Suprapubic skin (tissue), 4 donors: ENCODE data around the gene FUOM. TPM values are rescaled to one million over a fixed set of nuclear protein-coding genes. Genes with fewer than 3 reads are reported as not detected.

Experiments
- total RNA-seq, 4 donors: library from RNA; depleted of rRNA; stranded (reverse); fragments of >200 nt; gene quantifications; one replicate each; pipeline ENCODE4 v1.1.0, GENCODE V29; 2016

Gene FUOM
- total RNA-seq, 4 donors from 2014 or later: 7.8 to 13.8 (median 11.7) TPM

Other genes starting within 250 kb of the FUOM start
- gene KNDC1, start 197.8 kb downstream of the FUOM start, total RNA-seq: 1 to 10 TPM in 1 of 4 donors, under 1 TPM in 3; 0.08 to 2.5 (median 0.58) TPM
- gene UTF1, start 127.8 kb downstream of the FUOM start, total RNA-seq: not detected
- 1 to 10 TPM in 1 of 4 donors, under 1 TPM in 2, not detected in 1; 0.17 to 2.3 (median 0.21) TPM for gene VENTX, start 120.2 kb downstream of the FUOM start, total RNA-seq
- gene ADAM8, start 81.2 kb downstream of the FUOM start, total RNA-seq: 10 to 100 TPM in 1 of 4 donors, 1 to 10 TPM in 3; 3.0 to 18.4 (median 4.1) TPM
- 100 to 1,000 TPM in 1 of 4 donors, 10 to 100 TPM in 3; 44.5 to 107 (median 57.1) TPM for gene TUBGCP2, start 49.1 kb downstream of the FUOM start, total RNA-seq
- gene ZNF511, start 49.1 kb downstream of the FUOM start, total RNA-seq: 10 to 100 TPM; 15.5 to 24.4 (median 17.3) TPM
- gene CALY, start 21.1 kb downstream of the FUOM start, total RNA-seq: under 1 TPM in 1 of 4 donors, not detected in 3; 0.30 TPM
- gene PRAP1, start 10.6 kb downstream of the FUOM start, total RNA-seq: 1 to 10 TPM in 1 of 4 donors, not detected in 3; 2.2 TPM
- 10 to 100 TPM; 44.2 to 64.9 (median 54.7) TPM for gene ECHS1, start 15.3 kb upstream of the FUOM start, total RNA-seq
- gene PAOX, start 21.2 kb upstream of the FUOM start, total RNA-seq: 10 to 100 TPM in 2 of 4 donors, 1 to 10 TPM in 2; 7.8 to 23.4 (median 14.3) TPM
- gene MTG1, start 36.1 kb upstream of the FUOM start, total RNA-seq: 10 to 100 TPM; 20.5 to 79.7 (median 36.0) TPM
- gene SPRN, start 66.6 kb upstream of the FUOM start, total RNA-seq: under 1 TPM in 2 of 4 donors, not detected in 2; 0.23 to 0.56 TPM
- 10 to 100 TPM in 1 of 4 donors, 1 to 10 TPM in 3; 1.2 to 10.7 (median 2.0) TPM for gene SCART1, start 95.9 kb upstream of the FUOM start, total RNA-seq
- gene CYP2E1, start 169.3 kb upstream of the FUOM start, total RNA-seq: 10 to 100 TPM in 3 of 4 donors, 1 to 10 TPM in 1; 4.5 to 28.0 (median 19.3) TPM
- 1 to 10 TPM in 1 of 4 donors, not detected in 3; 5.9 TPM for gene SYCE1, start 207.6 kb upstream of the FUOM start, total RNA-seq